Stimulated activated CD8-positive, alpha-beta memory T cell treated with anti-CD3 and anti-CD28 coated beads, Interleukin-15, amount 100 ng/mL, for 1 hour (primary cell): ENCODE data around the gene TECR.

Experiments used
- DNase-seq: peaks from one replicate; pipeline ENCODE4 v3.0.0-alpha.2; 2020; ENCODE audit warnings: low read depth

TECR gene

GRCh38 chr19:14507704-14508542 is 21.5 kb upstream of the TECR start:
- no peak for DNase-seq

GRCh38 chr19:14510311-14511228 is 18.8 kb upstream of the TECR start:
- DNase-seq, result no peak

- no peak for DNase-seq
Observed at GRCh38 chr19:14511229-14511593, 18.2 kb upstream of the TECR start.

- no peak for DNase-seq
Observed at GRCh38 chr19:14512406-14512961, 16.9 kb upstream of the TECR start.

GRCh38 chr19:14514215-14514863 is 15.1 kb upstream of the TECR start:
- DNase-seq, result no peak

GRCh38 chr19:14515501-14516047 is 13.8 kb upstream of the TECR start:
- no peak for DNase-seq

GRCh38 chr19:14516048-14516534 is 13.3 kb upstream of the TECR start:
- DNase-seq, result no peak

GRCh38 chr19:14516746-14517438 is 12.5 kb upstream of the TECR start:
- no peak for DNase-seq

- no peak for DNase-seq
Observed at GRCh38 chr19:14517446-14517839, 12.0 kb upstream of the TECR start.

GRCh38 chr19:14517840-14518505 is 11.4 kb upstream of the TECR start, which contains the start of gene DNAJB1:
Gene DNAJB1 (minus strand): TSS chr19:14518397. CDS start chr19:14518349, 48 bp downstream.
- DNase-seq, result no peak

- no peak for DNase-seq
Observed at GRCh38 chr19:14519245-14519859, 10.0 kb upstream of the TECR start.

GRCh38 chr19:14519860-14520407 is 9.5 kb upstream of the TECR start:
- DNase-seq, result no peak

GRCh38 chr19:14520543-14520942 is 8.9 kb upstream of the TECR start:
- DNase-seq, result no peak

- no peak for DNase-seq
Observed at GRCh38 chr19:14525729-14526128, 3.7 kb upstream of the TECR start.

- no peak for DNase-seq
Observed at GRCh38 chr19:14526423-14526822, 3.0 kb upstream of the TECR start.

- DNase-seq, result no peak
Observed at GRCh38 chr19:14528419-14529253, 758 bp upstream of the TECR start.

- no peak for DNase-seq
Observed at GRCh38 chr19:14530005-14530348, 583 bp downstream of the TECR start.

GRCh38 chr19:14530506-14530905 is 1.1 kb downstream of the TECR start:
- no peak for DNase-seq

GRCh38 chr19:14533450-14533849 is 4.1 kb downstream of the TECR start:
- no peak for DNase-seq
